RKO (cell line): ENCODE data around the gene RET.

Experiments used
- DNase-seq: peaks from one replicate; pipeline ENCODE4 v3.0.0-alpha.2; 2016; ENCODE audit warnings: low spot score

Gene RET

GRCh38 chr10:43108951-43109350 lies 32.1 kb downstream of the RET start:
- DNase-seq, result no peak

DNA sequence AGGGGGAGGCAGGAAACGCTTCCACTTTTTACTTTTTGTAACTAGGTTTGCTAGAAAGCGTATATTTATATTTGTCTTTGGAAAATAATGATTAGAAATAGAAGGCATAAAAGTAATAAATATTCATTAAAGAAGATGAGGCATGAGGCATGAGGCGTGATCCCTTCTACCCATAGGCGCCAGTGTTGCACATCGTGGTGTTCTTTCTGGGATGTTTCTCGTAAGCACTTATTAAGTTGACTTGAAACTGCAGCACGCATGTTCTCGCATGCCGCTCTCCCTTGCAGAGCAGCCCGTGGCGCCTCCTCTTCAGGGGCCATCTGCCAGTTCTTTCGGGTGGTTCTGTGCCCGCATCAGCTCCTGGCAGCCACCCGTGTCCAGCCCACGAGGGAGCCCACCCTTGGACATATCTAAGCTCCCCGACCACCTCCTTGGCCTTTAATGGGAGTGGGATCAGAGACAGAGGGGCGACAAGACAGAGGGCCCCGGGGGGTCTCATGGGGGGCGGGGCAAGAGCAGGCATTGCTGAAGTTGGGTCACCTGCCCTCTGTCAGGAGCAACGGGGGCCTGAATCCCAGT lies 32.9 kb downstream of the RET start:
- no peak for DNase-seq

DNA sequence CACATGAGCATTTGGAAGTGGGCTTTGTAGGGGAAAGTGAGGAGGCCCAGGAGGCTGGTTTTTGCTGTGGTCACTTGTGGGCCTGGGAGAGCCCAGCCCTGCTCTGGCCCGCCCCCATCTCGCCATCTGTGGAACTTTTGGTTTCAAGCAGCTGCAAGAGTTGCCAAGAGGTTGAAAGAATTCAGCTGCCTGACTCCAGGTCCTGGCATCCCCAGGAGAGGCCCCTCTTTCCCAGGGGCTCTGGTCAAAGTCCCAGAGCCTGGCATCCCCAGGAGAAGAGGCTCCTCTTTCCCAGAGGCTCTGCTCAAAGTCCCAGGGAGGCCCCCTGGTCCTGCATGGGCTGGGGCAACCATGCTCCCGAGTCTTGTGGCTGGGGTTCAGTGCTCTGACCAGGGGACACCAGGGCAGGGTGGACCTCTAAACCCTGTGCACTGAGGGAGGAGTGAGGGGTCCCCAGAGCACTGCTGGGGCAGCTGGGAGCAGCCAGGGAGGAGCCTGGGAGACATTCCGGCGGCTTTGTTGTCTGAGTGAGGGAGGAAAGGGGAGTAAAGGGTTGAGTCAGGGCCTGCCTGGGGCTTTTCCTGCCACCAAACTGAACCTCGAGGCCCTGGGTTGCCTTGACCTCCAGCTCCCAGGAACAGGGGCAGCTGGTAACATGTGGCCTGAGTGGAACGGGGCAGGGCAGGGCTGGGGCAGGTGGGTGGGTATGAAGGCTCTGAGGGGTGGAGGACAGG lies 33.6 kb downstream of the RET start:
- no peak for DNase-seq

DNA sequence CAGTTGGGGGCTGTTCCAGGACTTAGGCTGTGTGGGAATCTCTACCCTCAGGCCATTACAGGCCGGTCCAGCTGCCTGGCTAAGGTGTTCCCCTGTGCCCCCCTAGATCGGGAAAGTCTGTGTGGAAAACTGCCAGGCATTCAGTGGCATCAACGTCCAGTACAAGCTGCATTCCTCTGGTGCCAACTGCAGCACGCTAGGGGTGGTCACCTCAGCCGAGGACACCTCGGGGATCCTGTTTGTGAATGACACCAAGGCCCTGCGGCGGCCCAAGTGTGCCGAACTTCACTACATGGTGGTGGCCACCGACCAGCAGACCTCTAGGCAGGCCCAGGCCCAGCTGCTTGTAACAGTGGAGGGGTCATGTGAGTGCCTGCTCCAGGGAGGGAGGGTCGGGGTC lies 34.2 kb downstream of the RET start:
- no peak for DNase-seq

- DNase-seq, result no peak
Measured at GRCh38 chr10:43111921-43112607, 35.2 kb downstream of the RET start.

DNA sequence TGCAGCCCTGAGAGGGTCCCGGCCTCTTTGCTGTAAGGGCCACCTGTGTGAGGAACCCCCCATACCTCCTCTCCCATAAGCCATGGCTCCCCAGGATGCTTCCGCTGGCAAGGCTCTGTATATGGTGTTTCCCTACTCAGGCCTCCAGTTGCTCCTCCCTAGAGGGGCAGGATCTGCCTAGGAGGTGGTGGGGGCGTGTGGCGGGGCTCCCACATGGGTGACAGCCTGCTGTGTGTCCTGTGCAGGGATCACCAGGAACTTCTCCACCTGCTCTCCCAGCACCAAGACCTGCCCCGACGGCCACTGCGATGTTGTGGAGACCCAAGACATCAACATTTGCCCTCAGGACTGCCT lies 35.7 kb downstream of the RET start:
- no peak for DNase-seq

- no peak for DNase-seq
Measured at GRCh38 chr10:43113201-43114087, 36.6 kb downstream of the RET start.

GRCh38 chr10:43114088-43114742 lies 37.3 kb downstream of the RET start:
- DNase-seq, result no peak

GRCh38 chr10:43114743-43115611 lies 38.1 kb downstream of the RET start:
- peak; percentile 44 for DNase-seq

DNA sequence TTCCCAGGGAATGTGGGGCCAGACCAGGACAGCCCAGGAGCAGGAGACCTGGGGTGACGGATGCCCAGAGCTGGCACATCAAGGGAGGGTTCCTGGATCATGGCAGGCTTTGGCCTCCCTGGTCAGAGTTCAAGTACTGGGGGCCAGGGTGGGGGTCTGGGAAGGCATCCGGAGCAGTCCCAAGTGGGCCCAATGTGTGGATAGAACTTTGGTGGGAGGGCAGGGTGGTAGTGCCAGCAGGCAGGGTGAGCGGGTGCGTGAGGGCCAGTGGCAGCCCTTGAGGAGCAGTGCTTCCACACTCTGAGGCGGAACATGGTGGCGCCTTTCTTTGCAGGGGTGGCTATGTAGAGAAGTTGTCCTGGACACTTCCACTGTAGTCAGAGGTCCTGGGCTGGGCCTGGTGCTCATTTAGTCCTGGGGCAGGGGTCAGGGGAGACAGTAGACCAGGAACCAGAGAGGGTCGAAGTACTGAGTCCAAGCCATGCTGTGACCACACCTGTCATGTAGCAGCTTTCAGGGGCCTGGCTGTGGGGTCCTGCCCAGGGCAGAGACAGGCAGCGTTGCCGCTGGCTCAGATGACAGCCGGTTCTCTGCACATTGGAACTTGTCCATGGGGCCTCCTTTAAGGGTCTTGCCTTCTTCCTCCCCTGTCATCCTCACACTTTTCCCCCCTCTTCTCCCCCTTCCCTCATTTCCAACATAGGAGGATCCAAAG lies 39.2 kb downstream of the RET start:
- DNase-seq, result no peak

DNA sequence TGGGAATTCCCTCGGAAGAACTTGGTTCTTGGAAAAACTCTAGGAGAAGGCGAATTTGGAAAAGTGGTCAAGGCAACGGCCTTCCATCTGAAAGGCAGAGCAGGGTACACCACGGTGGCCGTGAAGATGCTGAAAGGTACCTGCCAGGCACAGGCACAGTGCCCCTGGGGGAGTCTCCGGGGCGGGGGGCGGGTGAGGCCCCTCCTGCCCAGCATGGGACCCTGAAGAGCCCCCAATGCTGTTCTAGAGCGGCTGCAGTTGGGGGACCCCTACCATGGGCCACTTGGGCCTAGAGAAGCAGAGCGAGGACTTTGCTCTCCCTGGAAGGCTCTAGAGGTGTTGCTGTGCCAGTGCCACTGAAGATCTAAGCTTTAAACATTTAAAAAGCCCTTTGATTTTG lies 39.7 kb downstream of the RET start:
- no peak for DNase-seq

GRCh38 chr10:43117031-43117776 lies 40.3 kb downstream of the RET start:
- DNase-seq, result no peak

- DNase-seq, result no peak
Measured at GRCh38 chr10:43117777-43118583, 41.1 kb downstream of the RET start.

DNA sequence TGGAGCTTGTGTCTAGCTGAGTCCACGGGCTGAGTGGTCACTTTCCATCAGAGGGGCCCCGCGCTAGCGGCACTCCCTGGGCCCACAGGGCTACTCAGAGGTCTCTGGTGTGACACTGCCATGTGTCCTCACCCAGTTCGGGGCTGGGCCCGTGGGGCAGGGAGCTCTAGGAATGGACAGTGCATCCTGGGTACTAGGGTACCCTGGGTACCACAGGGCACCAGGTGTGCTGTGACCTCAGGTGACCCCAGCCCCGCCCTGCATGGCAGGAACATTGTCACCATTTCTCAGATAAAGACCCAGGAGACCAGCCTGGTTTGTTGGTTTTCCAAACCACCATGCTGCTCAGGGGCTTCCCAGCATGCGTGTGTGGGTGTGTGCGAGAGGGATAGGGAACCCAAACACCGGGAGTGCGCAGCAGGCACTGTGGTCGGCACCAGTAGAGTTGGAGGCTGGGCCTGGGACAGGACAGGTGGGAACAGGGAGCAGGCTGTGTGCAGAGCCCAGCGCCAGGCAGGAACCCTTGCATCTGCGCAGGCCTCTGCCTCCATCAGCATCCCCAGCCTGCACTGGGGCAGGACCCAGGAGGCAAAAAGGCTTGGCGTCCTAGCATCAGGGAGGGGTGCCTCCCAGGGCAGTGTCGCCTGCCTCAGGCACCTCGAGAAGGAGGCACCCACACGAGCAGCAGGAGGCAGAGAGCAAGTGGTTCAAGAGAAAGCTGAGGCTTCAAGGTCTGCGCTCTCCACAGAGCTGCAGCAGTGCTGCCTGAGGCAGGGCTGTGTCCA lies 42.0 kb downstream of the RET start:
- no peak for DNase-seq

GRCh38 chr10:43119416-43120115 lies 42.7 kb downstream of the RET start:
- DNase-seq, result no peak

DNA sequence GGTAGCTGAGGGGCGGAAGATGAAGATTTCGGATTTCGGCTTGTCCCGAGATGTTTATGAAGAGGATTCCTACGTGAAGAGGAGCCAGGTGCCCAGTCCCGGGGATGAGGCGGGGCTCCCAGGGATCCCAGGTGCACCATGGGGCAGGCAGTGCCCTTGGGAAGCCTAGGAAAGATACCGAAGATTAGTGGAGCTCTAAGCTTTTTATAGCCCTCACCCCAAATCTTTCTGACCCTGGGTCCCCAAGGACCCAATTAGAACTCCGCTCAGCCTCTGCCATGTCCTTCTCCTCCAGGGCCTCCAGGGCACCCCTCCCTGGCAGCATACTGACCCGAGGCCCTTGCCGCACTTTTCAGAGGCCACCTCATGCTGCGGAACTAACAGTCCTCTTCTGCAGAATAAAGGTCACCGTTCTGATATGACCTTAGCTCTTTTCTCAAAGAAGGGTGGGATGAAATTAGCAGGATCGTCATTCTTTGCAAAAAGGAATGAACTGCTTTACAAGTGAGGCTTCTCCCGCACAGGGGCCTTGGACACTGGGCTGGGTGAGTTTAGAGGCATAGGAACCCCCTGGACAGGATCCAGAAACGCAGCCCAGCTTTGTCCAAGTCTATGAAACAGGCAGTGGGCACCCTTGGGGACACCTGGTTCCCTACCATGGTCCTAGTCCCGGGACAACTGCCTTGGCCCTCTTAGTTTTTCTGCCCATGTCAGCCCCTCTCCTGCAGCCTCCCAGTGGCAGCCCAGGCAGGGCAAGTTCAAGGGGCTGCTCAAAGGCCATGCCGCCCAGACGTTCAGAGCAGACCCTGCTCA lies 43.5 kb downstream of the RET start:
- DNase-seq, result no peak
